NCI-H345 treated with DMSO at 0.1 percent for 48 hours (cell line): ENCODE data around the gene TCFL5.

ENCODE experiments used
- DNase-seq: peaks from one replicate; lab custom pipeline; 2025; ENCODE audit not compliant: unreplicated experiment; lab: John Stamatoyannopoulos, UW

Gene TCFL5

DNA sequence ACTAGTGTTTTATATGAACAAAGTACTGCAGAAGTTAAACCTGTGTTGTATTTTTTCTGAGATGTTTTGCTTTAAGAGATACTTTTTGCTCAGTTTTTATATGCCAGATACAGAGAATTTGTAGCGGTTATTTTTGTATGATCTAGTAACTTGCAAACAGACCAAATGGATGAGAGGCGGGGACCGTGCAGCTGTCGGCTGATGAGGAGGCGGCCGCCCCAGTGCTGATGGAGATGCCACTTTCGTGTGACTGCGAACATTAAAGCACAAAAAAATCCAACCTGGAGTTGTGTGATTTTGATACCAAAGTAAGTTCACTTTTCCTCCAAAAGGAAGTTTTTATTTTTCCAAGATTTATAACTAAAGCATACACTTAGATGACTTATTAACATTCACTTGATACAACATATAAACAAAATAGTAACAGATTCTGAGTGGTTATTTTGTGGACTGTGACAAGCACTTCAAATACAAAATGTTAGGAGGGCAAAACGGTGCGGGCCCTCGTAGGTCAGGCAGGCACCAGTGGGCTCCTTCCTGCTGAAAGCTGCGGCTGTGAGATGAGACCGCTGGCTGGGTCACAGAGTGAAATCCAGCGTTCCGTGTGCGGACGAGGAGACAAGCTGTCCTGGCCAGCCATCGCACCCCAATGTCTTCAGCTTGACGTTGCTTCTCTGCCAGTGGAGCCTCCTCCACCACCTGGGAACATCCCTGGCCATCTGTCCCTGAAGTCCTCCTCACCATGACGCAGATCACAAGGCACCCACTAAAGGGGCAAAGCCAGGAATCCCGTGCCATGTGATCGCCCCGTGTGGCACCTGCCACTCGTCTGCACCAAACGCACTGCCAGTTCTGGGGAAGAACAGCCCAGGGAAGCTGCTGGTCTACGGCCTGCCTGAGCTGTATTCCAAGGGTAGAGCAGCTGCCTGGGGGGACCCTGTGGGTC is 61.0 kb downstream of the TCFL5 start:
- DNase-seq: no peak

DNA sequence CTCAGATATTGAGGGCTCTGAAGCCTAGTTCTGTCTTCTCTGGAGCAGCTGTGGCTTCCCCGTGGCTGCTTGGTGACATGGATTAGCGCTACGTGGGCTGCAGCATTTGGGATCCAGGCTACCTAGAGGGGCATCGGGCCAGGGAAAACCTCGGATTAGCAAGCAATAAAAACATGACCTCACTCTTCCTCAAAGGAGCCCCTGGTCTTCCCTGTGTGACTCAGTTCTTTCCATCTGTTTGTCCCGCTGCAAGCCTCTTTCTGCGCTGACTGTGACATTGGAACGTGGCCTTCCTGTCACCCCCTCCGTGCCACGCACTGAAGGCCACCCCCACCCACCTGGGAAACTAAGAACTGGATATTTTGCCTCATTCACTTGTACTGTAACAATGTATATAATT is 61.7 kb downstream of the TCFL5 start:
- no peak for DNase-seq

DNA sequence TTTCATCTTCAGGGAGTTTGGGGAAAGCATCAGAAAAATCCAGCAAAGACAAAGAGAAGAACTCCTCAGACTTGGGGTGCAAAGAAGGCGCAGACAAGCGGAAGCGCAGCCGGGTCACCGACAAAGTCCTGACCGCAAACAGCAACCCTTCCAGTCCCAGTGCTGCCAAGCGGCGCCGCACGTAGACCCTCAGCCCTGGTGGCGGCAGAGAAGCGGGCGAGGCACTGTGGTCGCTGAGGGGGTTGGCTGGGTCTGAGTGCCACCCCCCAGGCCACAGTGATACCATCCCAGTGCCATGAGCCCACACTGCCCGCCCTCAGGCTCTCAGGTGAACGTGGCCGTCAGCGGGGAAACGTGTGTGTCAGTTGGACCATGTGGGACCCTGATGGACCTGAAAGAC is 62.2 kb downstream of the TCFL5 start:
- no peak for DNase-seq

DNA sequence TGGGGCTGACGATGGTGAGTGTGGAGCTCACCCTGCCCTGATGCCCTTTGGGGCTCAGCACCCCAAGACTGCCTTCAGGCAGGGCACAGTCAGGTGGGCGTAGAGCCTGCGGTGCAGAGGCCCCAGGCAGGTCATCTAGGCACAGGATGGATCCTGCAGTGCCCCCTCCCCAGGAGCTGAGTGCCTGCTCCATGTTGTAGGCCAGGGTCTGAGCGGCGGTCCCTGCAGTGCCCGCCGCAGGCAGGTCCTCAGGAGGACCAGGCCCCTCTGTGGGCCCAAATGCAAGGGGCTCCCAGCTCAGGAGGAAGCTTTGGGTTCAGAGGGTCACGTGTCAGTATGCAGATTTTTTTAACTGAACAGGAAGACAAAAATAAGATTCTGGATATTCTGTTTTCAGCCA is 62.6 kb downstream of the TCFL5 start:
- no peak for DNase-seq

DNA sequence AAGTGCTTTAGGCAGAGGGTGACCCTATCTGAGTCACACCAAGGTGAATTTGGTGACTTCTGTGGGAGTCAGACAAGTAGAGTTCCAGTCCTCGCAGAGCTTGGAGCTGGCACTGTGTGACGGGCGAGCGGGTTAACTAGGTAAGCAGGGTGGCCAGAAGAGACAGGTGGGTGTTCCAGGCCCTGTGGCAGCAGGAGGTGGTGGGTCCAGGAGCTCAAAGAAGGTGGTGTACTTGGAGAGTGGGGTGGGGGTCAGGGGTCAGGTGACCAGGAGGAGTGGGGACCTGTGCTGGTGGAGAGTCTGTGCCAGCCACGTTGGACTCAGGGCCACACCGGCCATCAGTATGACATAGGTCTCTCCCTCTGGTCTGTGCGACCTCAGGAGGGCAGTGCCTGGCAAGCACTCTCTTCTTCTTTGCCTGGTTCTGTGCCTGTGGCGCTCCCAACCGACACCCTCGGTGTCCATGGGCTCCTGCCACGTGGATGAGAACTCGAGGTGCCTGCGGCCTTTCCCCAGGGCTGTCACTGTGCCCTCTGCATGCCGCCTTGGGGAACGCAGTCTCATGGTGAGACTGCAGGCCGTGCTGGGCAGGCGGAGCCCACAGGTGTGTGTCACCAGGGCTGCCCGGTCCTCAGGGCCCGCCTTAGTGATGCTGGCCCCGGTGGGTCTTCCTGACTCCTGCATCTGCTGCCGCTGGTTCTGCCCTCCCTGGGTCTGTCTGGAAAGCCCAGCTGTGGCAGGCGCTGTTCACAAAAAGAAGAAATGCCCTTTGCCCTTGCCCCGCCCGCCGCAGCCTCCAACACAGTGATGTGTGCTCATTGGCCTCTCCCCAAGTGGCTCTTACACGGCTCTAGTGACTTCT is 63.7 kb downstream of the TCFL5 start:
- no peak for DNase-seq

DNA sequence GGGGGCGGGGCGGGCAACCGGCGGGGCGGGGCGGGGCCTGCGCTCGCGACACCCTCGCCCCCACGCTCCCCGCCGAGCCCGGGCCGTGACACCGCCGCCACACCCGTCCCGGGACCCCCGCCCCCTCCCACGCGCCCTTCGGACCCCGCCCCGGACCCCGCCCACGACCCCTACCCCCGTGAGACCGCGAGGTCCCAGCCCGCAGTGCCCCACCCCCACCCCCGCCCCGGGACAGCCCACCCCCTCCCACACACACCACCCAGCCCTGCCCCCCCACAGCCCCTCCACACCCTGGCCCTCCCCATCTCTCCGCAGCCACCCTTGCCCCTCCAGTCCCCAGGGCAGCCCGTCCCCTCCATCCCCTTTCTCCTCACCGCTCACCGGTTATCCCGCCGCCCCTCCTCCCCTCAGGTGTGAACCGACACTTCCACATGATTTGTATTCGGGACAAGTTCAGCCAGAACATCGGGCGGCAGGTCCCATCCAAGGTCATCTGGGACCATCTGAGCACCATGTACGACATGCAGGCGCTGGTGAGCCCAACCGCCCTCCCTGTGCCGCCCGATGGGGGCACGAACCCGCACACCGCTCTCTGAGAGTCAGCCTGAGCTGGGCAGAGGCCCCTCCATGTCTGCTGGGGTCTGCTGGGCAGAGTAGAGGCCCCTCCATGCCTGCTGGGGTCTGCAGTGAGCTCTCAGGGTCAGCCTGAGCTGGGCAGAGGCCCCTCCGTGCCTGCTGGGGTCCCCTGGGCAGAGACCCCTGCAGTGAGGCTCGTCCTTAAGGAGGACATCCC is 64.7 kb downstream of the TCFL5 start:
- DNase-seq: no peak

DNA sequence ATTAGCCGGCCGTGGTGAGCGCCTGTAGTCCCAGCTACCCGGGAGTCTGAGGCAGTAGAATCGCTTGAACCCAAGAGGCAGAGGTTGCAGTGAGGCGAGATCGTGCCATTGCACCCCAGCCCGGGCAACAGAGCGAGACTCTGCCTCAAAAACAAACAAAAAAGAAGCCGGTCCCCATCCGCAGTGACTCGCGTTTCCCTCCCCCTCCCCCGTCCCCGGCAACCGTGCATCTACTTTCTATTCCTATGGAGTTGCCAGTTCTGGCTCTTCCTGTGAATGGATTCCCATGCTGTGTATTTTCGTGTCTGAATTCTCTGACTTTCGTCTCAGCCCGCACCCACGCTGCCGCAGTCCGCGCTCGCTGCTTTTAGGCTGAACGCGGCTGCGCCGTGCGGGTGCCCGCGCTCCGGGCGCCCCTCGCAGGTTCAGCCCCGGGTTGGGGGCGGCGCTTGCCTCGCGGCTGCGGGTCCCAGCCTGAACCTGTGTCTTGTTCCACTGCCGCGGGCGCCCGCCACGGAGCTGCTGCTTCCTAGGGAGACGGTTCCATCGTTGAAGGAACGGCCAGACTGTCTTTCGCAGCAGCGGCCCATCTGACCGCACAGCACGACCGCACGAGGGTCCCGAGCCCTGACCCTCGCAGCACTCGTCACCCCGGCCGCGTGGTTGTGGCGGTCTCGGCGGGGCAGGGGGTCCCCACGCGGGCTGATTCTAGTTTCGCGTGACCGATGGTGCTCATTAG is 66.4 kb downstream of the TCFL5 start:
- peak; percentile 56 for DNase-seq

DNA sequence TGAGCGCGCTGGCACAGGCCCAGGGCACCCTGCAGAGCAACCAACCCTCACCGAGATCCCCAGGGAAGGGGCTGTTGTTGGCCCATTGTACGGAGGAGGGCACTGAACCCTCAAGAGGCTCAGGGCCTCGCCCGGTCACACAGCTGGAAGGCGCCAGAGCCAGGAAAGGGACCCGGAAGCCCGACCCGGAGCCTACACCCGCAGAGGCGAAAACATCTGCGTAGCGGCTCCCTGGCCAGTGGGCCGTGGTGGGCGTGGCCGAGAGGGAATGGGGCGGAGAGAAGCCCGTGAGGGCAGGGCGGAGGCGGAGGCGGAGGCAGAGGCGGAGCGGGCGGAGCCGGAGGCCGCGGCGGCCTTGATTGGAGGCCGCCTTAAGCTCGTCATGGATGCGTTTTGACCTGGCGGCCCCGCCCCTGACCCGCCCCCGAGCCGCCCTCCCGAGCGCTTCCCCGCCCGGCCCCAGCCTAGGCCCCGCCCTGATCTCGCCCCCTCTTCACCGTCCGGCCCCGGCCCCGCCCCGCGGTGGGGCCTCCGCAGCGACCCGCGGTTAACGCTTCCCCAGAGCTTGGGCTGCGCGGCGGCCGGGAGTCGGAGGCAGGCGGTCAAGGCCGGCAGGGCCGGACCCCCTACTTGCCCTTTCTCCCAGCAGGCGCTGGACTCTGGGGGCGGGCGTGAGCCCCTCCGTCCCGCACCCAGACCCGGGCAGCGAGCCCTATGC is 67.5 kb downstream of the TCFL5 start:
- DNase-seq: peak; percentile 97

DNA sequence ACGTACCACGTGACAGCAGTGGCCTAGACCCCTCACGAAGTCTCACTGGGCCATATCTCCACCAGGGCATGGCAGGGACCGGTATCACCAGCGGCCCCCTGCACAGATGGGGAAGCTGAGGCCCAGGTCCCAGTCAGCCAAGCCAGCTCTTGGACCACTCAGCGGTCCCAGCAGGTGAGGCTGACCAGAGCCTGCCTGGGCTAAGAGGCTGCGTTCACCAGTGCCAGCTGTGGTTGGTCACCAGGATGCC is 67.9 kb downstream of the TCFL5 start:
- DNase-seq: no peak

DNA sequence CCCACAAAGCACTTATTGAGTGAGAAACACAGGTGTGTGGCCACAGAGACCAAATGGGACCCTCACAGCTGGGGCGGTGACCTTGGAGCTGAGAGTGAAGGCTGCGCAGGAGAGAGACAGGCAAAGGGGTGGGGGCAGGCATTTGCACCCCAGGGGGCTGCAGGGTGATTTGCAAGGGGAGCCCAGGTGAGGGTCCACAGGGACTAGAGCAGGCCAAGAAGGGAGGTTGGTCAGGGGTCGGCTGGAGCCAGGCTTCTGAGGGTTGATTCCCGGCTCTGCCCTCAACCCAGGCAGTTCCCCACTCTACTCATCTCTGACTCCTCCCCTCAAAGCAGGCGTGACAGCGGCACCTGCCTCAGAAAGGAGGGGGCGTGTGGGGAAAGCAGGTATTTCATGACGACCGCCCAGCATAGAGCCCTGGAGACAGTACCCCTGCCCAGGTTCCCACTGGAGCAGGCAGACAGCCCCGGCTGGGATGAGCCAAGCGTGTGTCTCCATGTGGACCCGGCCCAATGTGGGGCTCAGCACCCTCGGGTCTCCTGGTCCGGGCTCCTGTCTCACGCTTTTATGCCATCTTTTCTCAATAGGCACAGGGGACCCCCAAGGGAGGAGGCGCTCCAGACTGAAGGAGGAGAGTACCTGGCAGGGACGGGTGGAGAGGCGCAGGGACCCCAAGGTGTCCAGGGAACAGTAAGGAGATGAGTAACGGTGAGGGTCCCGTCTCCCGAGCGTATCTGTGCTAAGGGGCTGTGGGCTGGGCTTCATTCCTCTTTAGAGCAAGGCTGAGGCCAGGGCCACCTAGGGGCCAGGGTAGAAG is 68.5 kb downstream of the TCFL5 start:
- peak; percentile 95 for DNase-seq

DNA sequence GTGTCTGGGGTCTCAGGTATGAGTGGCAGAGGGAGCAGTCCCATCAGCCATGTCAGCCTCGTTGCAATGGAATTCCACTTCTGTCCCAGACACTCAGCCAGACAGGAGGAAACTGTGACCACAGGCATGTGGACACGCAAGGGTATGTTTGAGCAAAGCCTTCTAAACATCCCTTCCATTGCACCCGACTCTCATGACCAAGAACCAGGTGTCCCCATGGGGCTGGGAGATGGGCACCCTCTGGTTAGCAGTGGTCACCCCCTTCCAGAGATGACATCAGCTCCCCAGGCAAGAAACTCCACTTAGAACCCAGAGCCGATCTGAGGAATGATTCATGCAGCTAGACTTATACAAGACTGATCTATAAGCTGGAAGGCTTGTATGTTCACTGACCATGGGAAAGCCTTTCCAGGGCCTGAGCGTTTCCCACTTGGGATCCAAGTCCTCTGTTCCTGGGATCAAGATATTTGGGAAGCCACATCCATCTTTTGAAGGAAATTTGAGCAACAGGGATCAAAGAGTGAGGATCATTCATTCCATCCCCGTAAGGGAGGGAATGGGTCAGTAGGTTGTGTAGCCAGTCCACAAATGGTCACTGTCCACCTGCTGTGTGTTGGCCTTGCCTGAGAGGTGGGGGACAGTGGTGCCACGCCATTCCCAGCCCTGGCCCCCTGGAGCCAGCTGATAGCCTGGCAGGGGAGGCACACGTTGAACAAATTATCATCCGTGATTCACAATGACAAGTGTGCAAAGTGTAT is 69.3 kb downstream of the TCFL5 start:
- DNase-seq: no peak

DNA sequence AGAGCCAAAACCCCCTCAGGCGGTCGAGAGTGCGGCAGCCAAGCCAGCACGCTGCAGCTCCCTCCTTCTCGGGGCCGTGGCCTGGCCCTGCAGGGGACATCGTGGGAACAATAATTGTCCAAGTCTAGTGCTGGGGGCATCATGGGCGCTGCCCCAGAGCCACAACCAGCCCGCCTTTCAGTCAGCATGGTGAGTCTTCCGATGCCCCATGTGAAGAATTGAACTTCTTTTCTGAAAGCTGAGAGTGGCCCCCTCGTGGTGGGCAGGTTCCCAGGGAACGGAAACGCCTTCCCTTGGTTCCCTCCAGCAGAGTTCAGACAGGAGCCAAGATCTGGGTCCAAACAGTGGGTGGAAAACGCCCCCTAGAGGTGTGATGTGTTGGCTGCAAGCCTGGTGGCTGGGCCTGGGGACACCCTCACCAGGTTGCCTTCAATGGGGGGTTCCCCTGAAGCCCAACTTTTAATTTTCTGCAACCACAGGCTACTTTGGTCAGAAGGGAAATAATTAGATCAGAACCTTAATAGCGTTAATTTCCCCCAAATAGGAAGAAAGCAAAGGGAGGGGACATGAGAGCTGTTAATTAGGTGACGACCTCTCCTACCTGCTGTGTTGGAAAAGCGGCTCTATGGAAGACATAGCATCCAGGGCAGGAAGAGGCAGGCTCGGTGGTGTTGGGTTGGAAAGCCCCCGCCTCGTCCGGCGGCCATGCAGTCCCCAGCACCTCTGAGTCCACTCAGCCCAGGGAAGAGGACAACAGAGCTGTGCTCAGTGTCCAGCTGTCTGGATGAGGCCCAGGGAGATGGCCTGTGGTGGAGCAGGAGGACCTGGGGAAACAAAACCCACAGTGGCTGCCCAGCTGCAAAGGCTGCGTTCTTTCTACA is 70.1 kb downstream of the TCFL5 start:
- DNase-seq: peak; percentile 91
